Activated naive CD4-positive, alpha-beta T cell treated with anti-CD3 and anti-CD28 coated beads for 36 hours (primary cell): ENCODE results near the gene PCDH18. TPM values are rescaled to one million over a fixed set of nuclear protein-coding genes. Genes with fewer than 3 reads are reported as not detected.
"Not testable (repeated sequence)": the region's sequence is repeated elsewhere in the genome, so short reads cannot be mapped to it uniquely, and the experiment has no call there.

Experiments used
- CTCF ChIA-PET: fragments of 350-600 bp; sonication (Branson Sonifier 250); formaldehyde crosslinking; loops from one replicate; lab custom pipeline; 2021; ENCODE audit warnings: antibody characterized with exemption; lab: Charles Lee
- DNase-seq: peaks from one replicate; pipeline ENCODE4 v3.0.0-alpha.2; 2020
- H3K27ac Mint-ChIP-seq: one replicate; pipeline ENCODE4 v1.8.0; 2021; ENCODE audit warnings: mild to moderate bottlenecking, mixed read lengths
- H3K27me3 Mint-ChIP-seq: one replicate; pipeline ENCODE4 v1.8.0; 2021; ENCODE audit warnings: low read depth, mixed read lengths
- H3K36me3 Mint-ChIP-seq: one replicate; pipeline ENCODE4 v1.8.0; 2021; ENCODE audit warnings: low read depth, mixed read lengths
- H3K4me1 Mint-ChIP-seq: one replicate; pipeline ENCODE4 v1.8.0; 2021; ENCODE audit warnings: low read depth, mixed read lengths
- H3K4me3 Mint-ChIP-seq: one replicate; pipeline ENCODE4 v1.8.0; 2021; ENCODE audit warnings: mild to moderate bottlenecking, moderate library complexity, mixed read lengths
- H3K9me3 Mint-ChIP-seq: one replicate; pipeline ENCODE4 v1.8.0; 2021; ENCODE audit warnings: mixed read lengths
- intact Hi-C: fragments of 100-400 bp; cut with micrococcal nuclease; formaldehyde crosslinking; loops from one replicate; pipeline ENCODE4 v1.15.1; 2023
- total RNA-seq, 2 experiments: library from RNA; stranded (reverse); gene quantifications; one replicate each; pipeline ENCODE4 v1.2.3, GENCODE V29; 2021

PCDH18 gene
- total RNA-seq, 2 experiments from 2014 or later, result 0.05 TPM; not detected in 1

DNA sequence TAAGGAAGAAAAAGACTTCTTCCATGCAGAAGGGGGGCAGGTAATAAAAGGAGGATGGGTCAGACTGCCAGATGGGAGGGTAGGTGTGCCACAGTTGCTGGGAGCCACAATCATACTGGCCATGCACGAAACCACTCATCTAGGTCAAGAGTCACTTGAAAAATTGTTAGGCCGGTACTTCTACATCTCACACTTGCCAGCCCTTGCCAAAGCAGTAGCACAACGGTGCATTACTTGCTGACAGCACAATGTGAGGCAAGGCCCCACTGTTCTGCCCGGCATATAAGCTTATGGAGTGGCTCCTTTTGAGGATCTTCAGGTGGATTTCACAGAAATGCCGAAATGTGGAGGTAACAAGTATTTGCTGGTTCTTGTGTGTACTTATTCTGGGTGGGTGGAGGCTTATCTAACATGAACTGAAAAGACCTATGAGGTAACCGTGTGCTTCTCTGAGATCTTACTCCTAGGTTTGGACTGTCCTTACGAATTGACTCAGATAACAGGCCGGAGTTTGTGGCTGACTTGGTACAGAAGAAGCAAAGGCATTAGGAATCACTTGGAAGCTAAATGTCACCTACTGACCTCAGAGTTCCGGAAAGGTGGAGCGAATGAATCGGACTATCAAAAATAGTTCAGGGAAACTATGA, 48.9 kb downstream of the PCDH18 start:
- H3K4me1 Mint-ChIP-seq, H3K27me3 Mint-ChIP-seq, H3K9me3 Mint-ChIP-seq, DNase-seq, H3K27ac Mint-ChIP-seq, H3K4me3 Mint-ChIP-seq, CTCF ChIA-PET, H3K36me3 Mint-ChIP-seq, intact Hi-C loops: not testable (repeated sequence)

DNA sequence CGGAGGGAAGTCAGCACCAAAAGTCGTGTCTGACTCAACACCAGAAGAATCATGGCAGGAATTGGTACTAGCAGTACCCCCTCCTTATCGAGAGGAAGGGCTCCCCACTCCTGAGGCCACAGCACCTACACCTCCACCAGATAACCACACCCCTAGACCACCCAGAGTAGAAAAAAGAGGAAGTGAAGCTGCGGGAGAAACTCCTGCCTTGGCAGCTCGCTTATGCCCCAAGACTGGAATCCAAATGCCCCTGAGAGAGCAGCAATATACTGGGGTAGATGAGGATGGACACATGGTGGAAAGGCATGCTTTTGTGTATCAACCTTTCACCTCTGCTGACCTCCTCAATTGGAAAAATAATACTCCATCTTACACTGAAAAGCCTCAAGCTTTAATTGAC, 52.6 kb downstream of the PCDH18 start:
- H3K27me3 Mint-ChIP-seq, H3K9me3 Mint-ChIP-seq, H3K27ac Mint-ChIP-seq, DNase-seq, CTCF ChIA-PET, H3K36me3 Mint-ChIP-seq, H3K4me3 Mint-ChIP-seq, intact Hi-C loops, H3K4me1 Mint-ChIP-seq: not testable (repeated sequence)

DNA sequence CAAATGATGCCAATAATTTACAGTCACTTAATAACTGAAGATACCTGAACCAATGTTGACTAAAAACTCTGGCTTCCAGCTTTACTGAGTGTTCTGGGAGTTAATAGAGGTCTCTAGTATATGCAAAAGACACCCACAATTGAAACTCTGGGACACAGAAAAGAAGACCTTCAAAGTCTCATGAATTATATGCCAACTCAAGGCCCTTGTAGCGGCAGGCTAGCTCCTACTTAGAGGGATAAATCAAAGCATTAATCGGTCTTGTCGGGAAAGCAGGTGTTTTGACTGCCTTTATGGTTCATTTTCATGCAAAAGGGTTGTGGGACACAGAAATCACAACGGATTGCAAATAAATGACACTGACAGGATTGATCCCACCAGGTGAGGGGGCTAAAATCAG, 55.9 kb downstream of the PCDH18 start:
- H3K9me3 Mint-ChIP-seq, result peaks cover 2% of the 10 kb centered on the region
- no peak for DNase-seq
- no peaks in the 10 kb centered on the region for H3K36me3 Mint-ChIP-seq
- H3K27ac Mint-ChIP-seq, result no peak overlapping the region
- CTCF ChIA-PET, result no interaction called here
- intact Hi-C loops, result no loop called here
- no peaks in the 10 kb centered on the region for H3K27me3 Mint-ChIP-seq
- no peak overlapping the region for H3K4me3 Mint-ChIP-seq
- H3K4me1 Mint-ChIP-seq, result no peaks in the 10 kb centered on the region

DNA sequence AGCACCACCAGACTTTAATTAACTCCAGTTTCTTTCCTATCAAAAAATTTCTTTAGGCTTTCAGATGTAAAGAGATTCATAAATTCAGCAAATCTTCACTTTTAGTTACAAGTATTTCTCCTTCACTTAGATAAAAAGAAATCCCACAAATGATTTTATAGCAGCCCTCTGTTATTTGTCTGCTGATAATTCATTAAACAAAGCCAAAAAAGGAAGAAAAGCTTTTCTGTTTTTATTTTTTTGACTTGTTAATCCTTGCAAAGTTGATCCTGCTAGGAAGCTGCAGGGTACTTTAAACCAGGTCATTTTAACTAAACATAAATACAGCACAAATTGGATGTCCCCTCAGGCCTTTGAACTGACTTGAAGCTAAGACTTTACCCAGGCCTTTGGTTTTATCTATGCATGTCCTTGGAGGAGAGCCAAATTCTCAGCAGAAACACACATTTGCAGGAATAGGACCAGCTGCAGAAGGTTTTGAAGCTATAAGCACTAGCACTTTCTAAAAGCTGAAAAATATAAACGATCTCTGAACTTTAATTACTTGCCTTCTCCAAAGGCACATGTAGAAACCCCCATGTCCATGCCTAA, 57.5 kb downstream of the PCDH18 start:
- Mint-ChIP-seq H3K27ac (no peak overlapping the region), H3K4me3 (no peak overlapping the region), H3K9me3 (no peaks in the 10 kb centered on the region), H3K27me3 (no peaks in the 10 kb centered on the region), H3K36me3 (no peaks in the 10 kb centered on the region), H3K4me1 (no peaks in the 10 kb centered on the region)
- intact Hi-C loops, result no loop called here
- no peak for DNase-seq
- CTCF ChIA-PET, result no interaction called here

DNA sequence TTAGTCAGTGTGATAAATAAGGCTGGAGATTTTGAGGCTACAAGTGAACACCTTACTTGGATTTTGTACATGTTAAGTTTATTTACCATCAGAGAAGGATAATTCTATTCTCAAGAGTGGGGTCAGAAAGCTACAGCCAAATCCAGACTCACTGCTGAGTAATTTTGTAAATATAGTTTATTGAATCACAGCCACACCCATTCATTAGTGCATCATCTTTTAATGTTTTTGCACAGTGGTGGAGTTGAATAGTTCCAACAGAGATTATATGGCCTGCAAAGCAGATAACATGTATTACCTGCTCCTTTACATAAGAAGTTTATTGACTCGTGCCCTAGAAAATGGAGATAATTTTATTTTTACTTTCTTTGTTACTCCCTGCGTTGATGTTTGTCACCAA, 60.4 kb downstream of the PCDH18 start:
- H3K27me3 Mint-ChIP-seq, result no peaks in the 10 kb centered on the region
- H3K4me3 Mint-ChIP-seq, result no peak overlapping the region
- no peaks in the 10 kb centered on the region for H3K36me3 Mint-ChIP-seq
- intact Hi-C loops, result no loop called here
- DNase-seq, result no peak
- CTCF ChIA-PET, result no interaction called here
- H3K27ac Mint-ChIP-seq, result no peak overlapping the region
- H3K9me3 Mint-ChIP-seq, result peaks cover 2% of the 10 kb centered on the region
- H3K4me1 Mint-ChIP-seq, result no peaks in the 10 kb centered on the region

GRCh38 chr4:137471461-137471860, 60.8 kb downstream of the PCDH18 start:
- Mint-ChIP-seq H3K4me3 (no peak overlapping the region), H3K4me1 (no peaks in the 10 kb centered on the region), H3K9me3 (peaks cover 2% of the 10 kb centered on the region), H3K27ac (no peak overlapping the region), H3K36me3 (no peaks in the 10 kb centered on the region), H3K27me3 (no peaks in the 10 kb centered on the region)
- DNase-seq, result no peak
- CTCF ChIA-PET, result no interaction called here
- intact Hi-C loops, result no loop called here

GRCh38 chr4:137470806-137471205, 61.5 kb downstream of the PCDH18 start:
- no peaks in the 10 kb centered on the region for H3K36me3 Mint-ChIP-seq
- H3K4me1 Mint-ChIP-seq, result no peaks in the 10 kb centered on the region
- intact Hi-C loops, result no loop called here
- no peak overlapping the region for H3K4me3 Mint-ChIP-seq
- peaks cover 2% of the 10 kb centered on the region for H3K9me3 Mint-ChIP-seq
- H3K27me3 Mint-ChIP-seq, result no peaks in the 10 kb centered on the region
- CTCF ChIA-PET, result interaction anchor here (0.6 kb wide), 1 partner anchor 1211 kb away, joined by 4 read pairs; no protein-coding TSS in a partner anchor
- no peak for DNase-seq
- no peak overlapping the region for H3K27ac Mint-ChIP-seq
